Esophagus (tissue), 2 donors: ENCODE measurements around the gene ARG2. TPM values are rescaled to one million over a fixed set of nuclear protein-coding genes. Genes with fewer than 3 reads are reported as not detected.

Experiments used
- H3K27ac ChIP-seq, 2 donors: one replicate each; pipeline ENCODE4 v1.5.1; 2013; ENCODE audit warnings: low read depth in 2 of 2, mild to moderate bottlenecking in 2 of 2, inconsistent platforms in 1 of 2, low read length in 1 of 2, moderate library complexity in 1 of 2
- H3K27me3 ChIP-seq, 2 donors: one replicate each; pipeline ENCODE4 v1.6.1; 2013; ENCODE audit warnings: low read length in 2 of 2, control low read depth in 1 of 2, mild to moderate bottlenecking in 1 of 2; ENCODE audit not compliant: insufficient read depth in 2 of 2, control insufficient read depth in 1 of 2
- H3K36me3 ChIP-seq, 2 donors: one replicate each; pipeline ENCODE4 v1.6.1; 2013; ENCODE audit warnings: low read length in 1 of 2; ENCODE audit not compliant: control insufficient read depth in 2 of 2, insufficient read depth in 2 of 2
- H3K4me1 ChIP-seq, 2 donors: one replicate each; pipeline ENCODE4 v1.6.1; 2013; ENCODE audit warnings: low read length in 1 of 2; ENCODE audit not compliant: control insufficient read depth in 2 of 2, insufficient read depth in 2 of 2
- H3K4me3 ChIP-seq, 2 donors: one replicate each; pipeline ENCODE4 v1.5.1; 2013; ENCODE audit warnings: low read length in 2 of 2, mild to moderate bottlenecking in 2 of 2, low read depth in 1 of 2, moderate library complexity in 1 of 2
- H3K9me3 ChIP-seq, 2 donors: one replicate each; pipeline ENCODE4 v1.6.1; 2013; ENCODE audit warnings: mild to moderate bottlenecking in 2 of 2, low read depth in 1 of 2, low read length in 1 of 2, moderate library complexity in 1 of 2; ENCODE audit not compliant: control insufficient read depth in 2 of 2, insufficient read depth in 1 of 2
- WGBS, 2 donors: extraction: QIAGEN DNeasy Blood & Tissue Kit; methylation state at CpG; one replicate each; pipeline ENCODE4 v1.1.7; 2013; 5-methylcytosine and 5-hydroxymethylcytosine counted together
- polyA plus RNA-seq, 2 donors: library from polyadenylated mRNA; stranded (reverse); fragments of 200-250 nt; gene quantifications; one replicate each; pipeline ENCODE4 v1.2.3, GENCODE V29; 2013
- donor health status: healthy with polysubstance abuse.
- donor health status: Bipolar disorder and iron deficiency.

ARG2 gene
- polyA plus RNA-seq, 2 donors, result 12.2 to 30.4 TPM

DNA sequence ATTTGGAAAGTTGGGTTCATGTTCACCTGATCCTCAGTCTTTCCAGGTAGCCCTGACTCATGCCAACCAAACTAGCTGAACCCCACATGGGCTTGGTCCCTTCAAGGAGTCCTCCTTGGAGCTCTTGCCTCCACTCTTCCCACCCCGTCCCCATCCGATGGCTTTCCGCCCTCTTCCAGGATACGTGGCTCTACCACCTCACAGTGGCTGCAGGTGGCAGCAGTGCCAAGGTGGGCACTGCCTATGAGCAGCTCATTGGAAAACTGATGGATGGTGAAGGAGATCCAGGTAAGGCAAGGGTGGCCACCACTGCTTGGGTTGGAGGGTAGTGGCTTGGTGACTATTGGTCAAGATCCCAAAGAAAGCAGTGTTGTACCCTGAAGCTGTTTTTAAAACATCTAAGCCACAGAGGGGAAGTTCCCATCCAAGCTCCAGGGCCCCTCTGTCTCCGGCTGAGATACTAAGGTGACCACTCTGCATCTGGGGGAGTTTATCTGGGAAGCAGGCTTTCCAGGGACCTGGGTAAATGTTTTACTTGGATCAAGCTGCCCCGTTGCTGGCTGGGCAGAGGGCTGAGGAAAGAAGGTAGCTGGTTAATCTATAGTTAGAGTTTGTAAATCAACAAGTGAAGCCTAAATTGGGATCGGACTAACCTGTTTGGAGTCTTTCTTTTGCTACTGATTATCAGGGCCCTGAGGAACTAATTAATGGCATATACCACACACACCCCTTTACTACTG lies 43.3 kb upstream of the ARG2 start:
- peaks cover 0 to 2% of the 10 kb centered on the region in 2 donors for H3K4me1 ChIP-seq
- H3K27ac ChIP-seq, result no peak overlapping the region
- WGBS, 2 donors, result 84 to 91% methylated on average over 7 of the region's 7 CpGs
- H3K4me3 ChIP-seq, result no peak overlapping the region
- H3K36me3 ChIP-seq, result peaks cover 0 to 12% of the 10 kb centered on the region in 2 donors
- H3K9me3 ChIP-seq, result no peaks in the 10 kb centered on the region
- no peaks in the 10 kb centered on the region for H3K27me3 ChIP-seq

- WGBS, 2 donors, result 82% methylated on average over 13 of the region's 13 CpGs
- Histone ChIP-seq H3K36me3 (peaks cover 0 to 12% of the 10 kb centered on the region in 2 donors), H3K27ac (no peak overlapping the region), H3K4me3 (no peak overlapping the region), H3K9me3 (no peaks in the 10 kb centered on the region), H3K27me3 (no peaks in the 10 kb centered on the region), H3K4me1 (peaks cover 0 to 2% of the 10 kb centered on the region in 2 donors)
Observed at GRCh38 chr14:67577181-67577808, 42.4 kb upstream of the ARG2 start.

DNA sequence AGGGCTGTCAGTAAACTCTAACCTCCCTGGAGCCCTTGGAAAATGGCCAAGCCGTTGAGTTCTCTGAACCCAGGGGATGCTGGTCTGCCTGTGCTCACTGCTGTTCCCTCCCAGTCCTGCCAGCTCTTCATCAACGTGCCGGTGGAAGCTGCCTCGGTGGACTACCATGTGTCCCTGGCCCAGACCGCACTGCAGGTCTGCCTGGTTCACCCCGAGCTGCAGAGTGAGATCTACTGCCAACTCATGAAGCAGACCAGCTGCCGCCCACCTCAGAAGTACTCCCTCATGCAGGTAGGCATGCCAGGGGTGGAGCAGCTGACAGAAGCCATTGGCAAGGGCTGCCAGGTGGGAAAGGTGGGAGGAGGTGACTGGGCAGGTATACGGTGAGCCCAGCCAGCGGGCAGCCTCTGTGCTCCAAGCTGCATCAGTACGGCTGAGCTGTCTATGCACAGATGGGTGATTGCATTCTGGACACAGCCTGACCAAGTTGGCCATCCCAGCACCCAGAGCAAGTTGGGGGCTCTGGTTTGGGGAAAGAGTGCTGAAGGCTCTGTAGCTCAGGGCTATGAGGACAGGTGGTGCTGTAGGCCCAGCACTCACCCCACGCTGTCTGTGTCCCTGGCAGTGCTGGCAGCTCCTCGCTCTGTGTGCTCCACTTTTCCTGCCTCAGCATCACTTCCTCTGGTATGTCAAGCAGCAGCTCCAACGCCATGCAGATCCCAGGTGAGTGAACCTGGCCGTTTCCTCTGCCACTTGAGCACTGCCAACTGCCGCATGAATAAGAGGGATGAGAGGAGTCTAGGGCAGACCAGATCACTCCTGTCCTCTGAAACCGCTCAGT lies 41.6 kb upstream of the ARG2 start:
- Histone ChIP-seq H3K27me3 (no peaks in the 10 kb centered on the region), H3K9me3 (no peaks in the 10 kb centered on the region), H3K36me3 (peaks cover 0 to 12% of the 10 kb centered on the region in 2 donors), H3K4me1 (peaks cover 0 to 2% of the 10 kb centered on the region in 2 donors), H3K27ac (no peak overlapping the region), H3K4me3 (no peak overlapping the region)
- 85% methylated on average over 16 of the region's 16 CpGs for WGBS, 2 donors

- Histone ChIP-seq H3K4me3 (no peak overlapping the region), H3K9me3 (no peaks in the 10 kb centered on the region), H3K4me1 (peaks cover 0 to 2% of the 10 kb centered on the region in 2 donors), H3K27ac (no peak overlapping the region), H3K27me3 (no peaks in the 10 kb centered on the region), H3K36me3 (peaks cover 0 to 12% of the 10 kb centered on the region in 2 donors)
- 76 to 79% methylated on average over 15 of the region's 15 CpGs for WGBS, 2 donors
Observed at GRCh38 chr14:67579040-67579439, 40.7 kb upstream of the ARG2 start.

DNA sequence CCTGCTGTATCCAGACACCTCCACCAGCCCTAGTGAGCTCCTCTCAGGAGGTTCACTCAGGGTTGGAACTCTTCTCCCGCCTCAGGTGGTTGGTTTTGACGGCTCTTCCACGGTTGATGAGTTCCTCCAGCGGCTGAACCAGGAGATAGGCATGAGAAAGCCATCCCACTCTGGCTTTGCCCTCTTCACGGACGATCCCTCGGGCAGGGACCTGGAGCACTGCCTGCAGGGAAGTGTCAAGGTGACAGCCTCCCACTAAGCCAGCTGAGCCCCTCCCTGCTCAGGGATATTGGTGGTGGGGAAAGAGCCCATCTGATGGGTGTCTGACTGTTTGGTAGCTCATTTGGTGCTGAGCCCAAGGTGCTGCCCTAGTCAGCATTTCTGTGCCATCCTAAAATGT lies 40.1 kb upstream of the ARG2 start:
- no peaks in the 10 kb centered on the region for H3K9me3 ChIP-seq
- WGBS, 2 donors, result 84 to 86% methylated on average over 7 of the region's 7 CpGs
- H3K4me3 ChIP-seq, result no peak overlapping the region
- peaks cover 0 to 2% of the 10 kb centered on the region in 2 donors for H3K4me1 ChIP-seq
- no peaks in the 10 kb centered on the region for H3K27me3 ChIP-seq
- H3K27ac ChIP-seq, result no peak overlapping the region
- peaks cover 0 to 12% of the 10 kb centered on the region in 2 donors for H3K36me3 ChIP-seq

GRCh38 chr14:67580336-67581171 lies 39.2 kb upstream of the ARG2 start:
- whole genome bisulfite sequencing, 2 donors, result 77 to 81% methylated on average over 11 of the region's 11 CpGs
- no peak overlapping the region for H3K4me3 ChIP-seq
- peaks cover 0 to 13% of the 10 kb centered on the region in 2 donors for H3K36me3 ChIP-seq

GRCh38 chr14:67581643-67582042 lies 38.1 kb upstream of the ARG2 start:
- Histone ChIP-seq H3K4me1 (no peaks in the 10 kb centered on the region), H3K9me3 (no peaks in the 10 kb centered on the region), H3K36me3 (peaks cover 0 to 15% of the 10 kb centered on the region in 2 donors), H3K27ac (no peak overlapping the region), H3K4me3 (no peak overlapping the region), H3K27me3 (no peaks in the 10 kb centered on the region)
- 88 to 92% methylated on average over 1 of the region's 1 CpG for WGBS, 2 donors

More at GRCh38 chr14:67580336-67581171, 39.2 kb upstream of the ARG2 start:
- Histone ChIP-seq H3K27ac (no peak overlapping the region), H3K9me3 (no peaks in the 10 kb centered on the region), H3K27me3 (no peaks in the 10 kb centered on the region), H3K4me1 (peaks cover 0 to 2% of the 10 kb centered on the region in 2 donors)

GRCh38 chr14:67582061-67582460 lies 37.7 kb upstream of the ARG2 start:
- WGBS, 2 donors, result 86 to 89% methylated on average over 7 of the region's 7 CpGs
- H3K27me3 ChIP-seq, result no peaks in the 10 kb centered on the region
- H3K4me3 ChIP-seq, result no peak overlapping the region
- no peaks in the 10 kb centered on the region for H3K9me3 ChIP-seq
- no peak overlapping the region for H3K27ac ChIP-seq
- no peaks in the 10 kb centered on the region for H3K4me1 ChIP-seq
- peaks cover 0 to 15% of the 10 kb centered on the region in 2 donors for H3K36me3 ChIP-seq
